Stimulated activated CD4-positive, alpha-beta T cell treated with anti-CD3 and anti-CD28 coated beads, TNF-alpha, amount 100 ng/mL, for 4 hours (primary cell): ENCODE measurements around the gene BUD13.

Experiments
- DNase-seq, 3 experiments: peaks; one replicate each; pipeline ENCODE4 v3.0.0-alpha.2; 2020; ENCODE audit warnings: low read depth in 3 of 3

BUD13 gene

DNA sequence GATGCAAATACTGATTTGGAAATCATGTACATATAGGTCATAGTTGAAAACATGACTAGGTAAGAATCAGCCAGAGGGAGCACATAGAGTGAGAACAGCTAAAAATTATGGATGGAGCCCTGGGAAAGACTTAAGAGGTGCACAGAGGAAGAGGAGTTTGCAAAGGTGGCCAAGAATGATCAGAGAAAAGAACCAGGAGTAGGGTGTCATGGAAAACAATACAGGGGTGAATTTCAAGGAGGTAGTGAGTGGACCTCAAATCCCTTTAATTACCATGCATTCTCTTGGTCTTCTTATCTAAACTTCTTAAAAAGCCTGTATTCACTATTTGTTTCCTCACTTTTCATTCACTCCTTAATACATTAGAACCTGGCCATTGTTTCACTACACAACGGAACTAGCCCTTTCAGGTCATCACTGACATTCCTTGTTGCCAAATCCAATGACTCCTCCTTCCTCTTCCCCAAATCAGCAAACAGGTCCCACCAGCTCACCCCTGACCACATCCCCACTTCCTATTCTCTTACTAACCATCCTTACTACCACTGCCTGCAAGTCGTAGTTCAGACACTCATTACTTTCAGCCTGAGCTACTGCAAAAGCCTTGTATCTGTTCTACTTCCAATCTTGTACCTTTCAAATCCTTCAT is 22.6 kb downstream of the BUD13 start:
- DNase-seq, result no peak

DNA sequence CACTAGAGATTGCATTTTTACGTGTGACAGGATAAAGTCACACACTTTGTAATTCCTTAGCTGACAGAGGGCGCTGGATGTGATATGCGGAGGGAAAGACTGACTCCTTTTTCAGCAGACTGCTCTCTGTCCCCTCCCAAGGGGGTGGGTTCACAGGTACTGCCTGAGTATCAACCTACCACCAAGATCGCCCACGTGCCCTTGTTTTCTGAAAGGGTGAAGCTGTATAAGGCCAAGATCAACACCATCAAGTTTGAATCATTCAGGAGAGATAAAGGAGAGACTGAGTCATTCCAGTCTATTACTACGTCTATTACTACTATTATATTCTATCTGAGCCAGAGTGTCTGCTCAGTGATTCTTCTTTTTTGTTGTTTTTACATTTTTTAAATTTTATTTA is 30.7 kb downstream of the BUD13 start:
- no peak for DNase-seq

DNA sequence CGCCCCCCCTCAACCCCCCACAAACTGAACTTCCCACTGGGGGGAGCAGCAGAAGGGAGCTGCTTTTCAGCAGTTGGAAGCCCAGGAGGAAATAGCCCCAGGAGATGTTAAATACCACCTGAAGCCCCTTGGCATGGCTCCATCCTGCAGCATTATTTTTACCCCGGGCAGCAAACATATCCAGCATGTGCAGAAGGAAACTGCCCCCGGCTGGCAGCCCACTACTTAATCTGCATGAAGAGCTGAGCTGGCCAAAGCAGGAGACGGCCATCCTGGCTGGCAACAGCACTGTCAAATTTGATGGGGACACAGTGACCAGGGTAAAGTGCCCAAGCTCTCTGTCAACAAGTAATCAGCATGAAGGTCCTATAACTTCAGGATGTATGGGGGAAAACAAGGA is 32.0 kb downstream of the BUD13 start:
- no peak for DNase-seq

GRCh38 chr11:116738975-116739374 is 33.8 kb downstream of the BUD13 start:
- DNase-seq, result no peak

DNA sequence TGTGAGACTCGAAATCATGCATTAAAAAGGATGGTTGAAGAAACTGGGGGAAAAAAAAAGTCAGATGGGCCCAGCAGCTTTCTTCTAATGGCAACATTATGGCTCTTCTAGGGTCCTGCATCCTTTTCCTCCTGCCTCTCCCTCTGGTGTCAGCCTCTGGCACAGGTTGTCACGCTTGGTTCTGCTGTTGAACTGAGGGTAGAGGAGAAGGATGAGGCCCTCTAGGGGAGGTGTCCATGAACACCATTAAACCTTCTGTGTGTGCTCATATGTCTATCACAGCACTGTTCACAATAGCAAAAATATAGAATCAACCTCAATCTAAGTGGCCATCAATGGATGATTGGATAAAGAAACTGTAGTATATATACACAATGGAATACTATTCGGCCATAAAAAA is 36.0 kb downstream of the BUD13 start:
- no peak for DNase-seq

DNA sequence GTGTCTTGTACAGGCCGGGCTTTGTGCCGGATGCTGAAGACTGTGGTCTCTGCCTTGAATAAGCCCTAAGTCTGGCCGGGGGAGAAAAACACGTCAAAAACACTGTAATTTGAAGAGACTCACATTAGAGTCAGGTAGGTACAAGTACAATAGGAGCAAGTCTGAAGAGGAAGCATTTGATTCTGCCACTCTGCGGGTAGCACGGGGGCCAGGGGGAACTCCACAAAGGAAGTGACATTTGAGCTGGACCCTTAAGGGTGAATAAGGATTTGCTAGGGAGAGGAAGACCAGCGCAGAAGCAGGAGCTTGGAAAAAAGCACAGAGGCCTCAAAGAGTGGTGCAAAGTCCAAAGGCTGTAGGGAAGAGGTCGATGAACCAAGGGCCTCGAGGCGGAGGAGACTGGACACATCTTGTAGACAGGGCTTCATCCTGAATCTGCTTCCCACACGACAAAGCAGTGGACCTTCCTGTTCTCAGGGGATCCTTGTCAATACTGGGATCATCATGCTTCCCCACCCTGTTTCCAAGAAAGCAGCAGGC is 38.7 kb downstream of the BUD13 start:
- DNase-seq, result no peak

GRCh38 chr11:116733043-116733755 is 39.6 kb downstream of the BUD13 start:
- no peak for DNase-seq

GRCh38 chr11:116732271-116733042 is 40.3 kb downstream of the BUD13 start:
- peak; percentile 15 to 32 (median 23) for DNase-seq

DNA sequence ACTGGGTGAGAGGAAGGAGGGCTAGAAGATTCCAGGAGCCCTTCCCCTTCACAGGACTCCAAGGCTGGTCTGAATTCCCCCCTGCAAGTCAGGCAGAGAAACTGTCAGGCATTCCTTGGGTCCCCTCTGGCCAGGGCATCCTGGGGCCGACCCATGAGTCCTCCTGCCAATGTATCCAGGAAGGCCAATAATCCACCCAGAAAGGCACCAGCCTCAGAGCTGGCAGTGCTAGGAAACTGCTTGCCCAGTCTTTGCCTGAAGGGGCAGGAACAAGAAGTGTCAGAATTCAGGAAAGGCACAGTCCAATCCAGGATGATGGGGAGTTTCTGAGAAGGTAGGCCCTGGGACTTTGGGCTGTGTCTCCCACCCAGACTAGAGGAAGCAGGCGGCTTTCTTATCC is 41.0 kb downstream of the BUD13 start:
- DNase-seq, result no peak

DNA sequence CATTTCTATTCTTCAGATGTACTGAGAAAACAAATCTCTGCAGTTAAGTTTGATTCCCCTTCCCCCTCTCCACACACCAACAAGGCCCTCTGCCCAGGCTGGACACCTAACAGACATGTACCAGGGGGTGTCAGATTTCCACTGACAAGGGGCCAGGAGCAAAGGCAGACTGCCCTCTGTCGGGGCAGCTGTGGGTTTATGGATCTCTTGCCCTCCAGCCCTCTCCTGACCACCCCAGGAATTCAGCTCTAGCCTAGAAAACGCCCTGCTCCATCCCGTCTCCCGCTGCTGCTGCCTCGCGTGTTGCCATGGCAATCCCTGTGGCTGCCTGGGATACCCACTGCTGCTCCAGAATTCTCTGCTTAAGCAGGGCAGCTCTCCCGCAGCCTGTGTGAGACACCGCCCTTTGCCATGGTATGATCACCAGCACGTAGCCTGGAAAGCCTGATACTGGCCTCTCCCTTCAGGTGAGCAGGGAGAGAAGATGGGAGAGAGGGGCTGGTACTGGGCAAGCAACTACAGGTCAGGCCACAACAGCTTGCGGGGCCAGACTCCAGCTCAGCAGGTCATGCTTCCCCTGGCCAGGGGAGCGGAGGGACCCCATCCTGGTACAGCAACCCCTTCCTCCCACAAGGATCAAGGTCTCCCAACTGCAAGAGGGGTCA is 41.6 kb downstream of the BUD13 start:
- no peak for DNase-seq

DNA sequence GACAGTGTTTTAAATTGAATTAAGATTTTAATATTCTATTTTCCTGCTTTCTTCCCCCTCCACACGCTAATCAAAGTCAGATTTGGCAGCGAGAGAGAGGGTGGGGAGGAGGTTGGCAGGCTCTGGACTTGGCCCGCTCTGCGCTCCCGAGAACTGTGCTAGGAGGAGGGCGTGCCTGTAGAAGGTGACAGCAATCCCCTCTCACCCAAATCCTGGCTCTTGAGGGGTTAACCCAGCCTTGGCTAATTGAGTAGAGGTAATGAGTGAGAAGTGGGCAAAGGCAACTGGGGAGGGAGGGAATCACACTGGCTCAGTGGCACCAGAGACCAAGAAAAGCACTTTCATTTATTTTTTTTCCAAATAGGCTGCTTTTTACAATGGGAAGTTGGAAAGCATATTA is 42.2 kb downstream of the BUD13 start:
- DNase-seq, result no peak

GRCh38 chr11:116730241-116730561 is 42.6 kb downstream of the BUD13 start:
- DNase-seq, result no peak

DNA sequence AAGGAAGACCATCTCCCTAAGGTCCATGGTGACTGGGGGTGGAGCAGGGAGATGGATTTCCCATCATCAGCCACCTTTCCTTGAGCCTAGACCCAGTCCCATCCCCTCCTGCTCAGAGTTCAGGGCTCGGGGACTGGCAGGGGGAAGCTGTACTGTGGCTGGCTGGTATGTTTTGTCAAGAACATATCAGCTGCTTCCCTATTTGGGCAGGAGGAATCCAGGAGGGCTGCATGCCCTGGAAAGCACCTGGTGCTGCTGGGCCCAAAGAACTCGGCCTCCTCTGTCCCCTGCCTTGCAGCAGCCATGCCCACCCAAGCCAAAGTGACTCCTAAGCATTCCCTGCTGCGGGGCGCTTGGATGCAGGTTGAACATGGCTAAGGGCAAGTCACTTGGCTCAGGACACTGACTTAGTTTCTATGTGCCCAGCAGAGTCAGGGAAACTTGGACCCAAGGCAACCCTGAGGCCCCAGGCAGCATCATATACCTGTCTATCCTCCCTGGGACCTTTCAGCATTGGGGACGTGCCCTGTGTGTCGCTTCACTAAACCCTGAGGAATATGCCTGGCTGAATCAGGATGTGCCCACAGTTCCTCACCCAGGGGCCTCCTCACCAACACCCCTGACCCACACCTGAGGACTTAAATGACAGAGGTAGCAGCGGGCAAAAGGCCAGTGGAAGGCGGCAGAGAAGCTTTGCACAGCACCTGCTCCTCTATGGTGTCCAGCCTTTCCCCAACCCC is 43.1 kb downstream of the BUD13 start:
- no peak for DNase-seq

- DNase-seq, result no peak
Measured at GRCh38 chr11:116727990-116728389, 44.8 kb downstream of the BUD13 start.

GRCh38 chr11:116725434-116726221 is 47.2 kb downstream of the BUD13 start:
- no peak for DNase-seq

- DNase-seq, result no peak
Measured at GRCh38 chr11:116724813-116725212, 48.0 kb downstream of the BUD13 start.

- no peak for DNase-seq
Measured at GRCh38 chr11:116723511-116723910, 49.3 kb downstream of the BUD13 start.

DNA sequence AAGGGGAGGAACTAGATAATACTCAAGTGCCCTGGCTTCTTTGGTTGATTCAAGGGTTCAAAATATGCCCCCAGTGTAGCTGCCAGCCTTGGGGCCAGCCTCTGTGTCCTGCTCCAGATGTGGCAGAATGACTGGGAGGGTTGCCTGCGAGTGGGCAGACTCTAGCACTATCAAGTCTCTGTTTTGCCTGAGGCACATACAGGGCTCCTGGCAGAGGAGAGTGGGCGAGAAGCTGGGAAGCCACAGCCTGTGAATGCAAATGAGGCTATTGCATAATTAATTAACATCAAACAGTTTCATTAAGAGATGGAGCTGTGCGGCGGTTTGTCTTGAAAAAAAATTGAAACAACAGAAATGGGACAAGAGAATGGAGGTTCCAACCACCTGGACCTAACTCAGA is 50.8 kb downstream of the BUD13 start:
- DNase-seq, result no peak

DNA sequence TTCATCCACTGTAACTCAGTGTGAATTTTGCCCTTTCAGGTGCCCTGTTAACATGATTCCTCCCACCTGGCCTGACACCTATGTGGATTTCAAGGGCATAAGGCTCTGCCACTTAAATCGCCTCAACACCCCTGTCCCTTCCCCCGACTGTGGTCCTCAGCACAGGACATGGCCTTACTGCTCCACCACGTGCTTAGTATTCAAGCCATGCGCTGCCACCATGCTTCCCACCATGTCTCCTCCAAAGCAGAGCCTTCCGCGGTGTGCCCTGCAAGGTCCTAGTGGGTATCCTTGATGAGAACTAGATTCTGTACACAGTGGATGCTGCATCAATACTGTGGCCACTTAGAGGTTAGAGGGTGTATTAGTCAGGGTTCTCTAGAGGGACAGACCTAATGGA is 51.9 kb downstream of the BUD13 start:
- DNase-seq, result no peak

DNA sequence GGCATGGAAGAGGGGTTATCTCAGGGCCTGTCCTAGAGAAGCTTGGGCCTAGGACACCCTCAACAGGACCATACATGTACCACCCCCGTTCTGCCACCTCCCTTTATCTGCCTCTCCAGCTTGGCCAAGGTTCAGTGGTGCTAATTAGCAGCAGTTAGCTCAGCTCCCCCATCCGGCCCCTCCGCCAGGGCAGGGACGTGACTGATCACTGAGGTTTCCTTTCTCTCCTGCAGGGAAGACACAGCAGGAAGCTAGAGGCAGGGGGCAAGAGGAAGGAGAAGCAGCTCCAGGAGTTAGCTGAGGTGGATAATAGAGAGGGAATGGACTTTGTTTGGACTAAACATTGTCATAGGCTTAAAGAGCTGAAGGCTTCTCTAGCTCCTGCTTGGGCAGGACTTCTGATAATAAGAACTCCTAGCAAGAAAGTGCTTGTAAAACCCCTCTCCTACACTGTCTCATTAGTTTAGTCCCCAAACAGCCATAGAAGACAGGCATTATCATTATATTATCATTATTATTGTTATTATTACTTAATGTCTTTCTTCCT is 53.8 kb downstream of the BUD13 start:
- DNase-seq, result no peak
